K562 (cell line): ENCODE measurements around the gene C9orf40. TPM values are rescaled to one million over a fixed set of nuclear protein-coding genes. Genes with fewer than 3 reads are reported as not detected.

Source experiments
- ATAC-seq: fragments of 200-7000 bp; cut with Tn5 transposase; 3 replicates; pipeline ENCODE4 v1.9.1; 2020; ENCODE audit warnings: moderate library complexity
- BruUV-seq: library from RNA; stranded (reverse); fragments of 400-500 nt; replicated peaks from 2 replicates; lab custom pipeline; 2021; lab: Mats Ljungman, UMichigan
- CTCF ChIA-PET: fragments of 300-600 bp; formaldehyde crosslinking; extraction: SDS; loops from one replicate; lab custom pipeline; 2021; ENCODE audit warnings: low intra/inter-chr PET ratio; lab: Yijun Ruan, JAX
- POLR2A ChIA-PET: fragments of 300-600, 350-650 bp; sonication (Branson Sonifier 250); formaldehyde crosslinking; extraction: SDS; loops from one replicate; lab custom pipeline; 2021; ENCODE audit warnings: antibody characterized with exemption, inconsistent platforms; lab: Yijun Ruan, JAX
- DNase-seq, 4 experiments: peaks; one replicate each; pipeline versions ENCODE4 v3.0.0 to v3.0.0-alpha.2; 2011 to 2018; ENCODE audit warnings: low spot score in 3 of 4, mixed read lengths in 3 of 4; ENCODE audit errors: extremely low read depth in 1 of 4
- FAIRE-seq: peaks from 2 replicates; lab custom pipeline; 2011; peaks lifted over from hg19 to GRCh38; lab: Jason Lieb, UNC
- H2AFZ ChIP-seq: 2 replicates; pipeline ENCODE4 v1.6.0; 2011; ENCODE audit warnings: low read depth, low read length, control low read depth, inconsistent platforms
- H3K27ac ChIP-seq: fragments of 200-600 bp; 3 replicates; pipeline ENCODE4 v1.8.0; 2011; ENCODE audit warnings: low read depth, mild to moderate bottlenecking, control low read depth, inconsistent platforms, low read length, moderate library complexity, mixed read lengths; ENCODE audit errors: extremely low read depth
- H3K27me3 ChIP-seq, 2 experiments: fragments of 300-600 bp in 1 of 2; 2 replicates in 1 of 2; 3 replicates in 1 of 2; pipeline versions ENCODE4 v1.6.0 to v1.8.0; 2011; ENCODE audit warnings: inconsistent platforms in 2 of 2, low read length in 2 of 2, mild to moderate bottlenecking in 1 of 2, mixed read lengths in 1 of 2, moderate library complexity in 1 of 2; ENCODE audit not compliant: control insufficient read depth in 2 of 2, insufficient read depth in 2 of 2
- H3K36me3 ChIP-seq: fragments of 300-600 bp; 3 replicates; pipeline ENCODE4 v1.8.0; 2011; ENCODE audit warnings: mild to moderate bottlenecking, low read length, inconsistent platforms; ENCODE audit not compliant: control insufficient read depth, insufficient read depth
- H3K4me1 ChIP-seq, 2 experiments: fragments of 200-600 bp in 1 of 2; replicated peaks in 1 of 2; 2 replicates in 1 of 2; 3 replicates in 1 of 2; pipeline versions ENCODE4 v1.5.1 to v1.8.0; 2011; ENCODE audit warnings: inconsistent platforms in 2 of 2, low read length in 2 of 2, mild to moderate bottlenecking in 1 of 2, mixed read lengths in 1 of 2, moderate library complexity in 1 of 2; ENCODE audit not compliant: control insufficient read depth in 2 of 2, insufficient read depth in 2 of 2
- H3K4me2 ChIP-seq: 2 replicates; pipeline ENCODE4 v1.6.1; 2011; ENCODE audit warnings: low read length, control low read depth, inconsistent platforms, mixed read lengths; ENCODE audit not compliant: insufficient read depth
- H3K4me3 ChIP-seq: fragments of 200-600 bp; sonication (generic), shearing (Covaris generic); 2 replicates; pipeline ENCODE4 v1.5.1; 2016; ENCODE audit warnings: control low read depth, inconsistent platforms
- H3K79me2 ChIP-seq: fragments of 200-600 bp; 3 replicates; pipeline ENCODE4 v1.8.0; 2011; ENCODE audit warnings: low read length, inconsistent platforms; ENCODE audit not compliant: control insufficient read depth, insufficient read depth
- H3K9ac ChIP-seq, 2 experiments: 2 replicates each; pipeline versions ENCODE4 v1.6.0 to v1.6.1; 2011; ENCODE audit warnings: low read depth in 2 of 2, low read length in 2 of 2, control low read depth in 1 of 2, inconsistent platforms in 1 of 2, mild to moderate bottlenecking in 1 of 2, mixed read lengths in 1 of 2; ENCODE audit not compliant: insufficient read depth in 1 of 2
- H3K9me1 ChIP-seq: one replicate; pipeline ENCODE4 v1.6.0; 2011; ENCODE audit warnings: inconsistent platforms, mild to moderate bottlenecking, low read length, moderate library complexity; ENCODE audit not compliant: control insufficient read depth, insufficient read depth
- H3K9me3 ChIP-seq: replicated peaks from 2 replicates; pipeline ENCODE4 v1.5.1; 2011; ENCODE audit warnings: low read depth, low read length, inconsistent platforms; ENCODE audit not compliant: control insufficient read depth, insufficient read depth
- H4K20me1 ChIP-seq: replicated peaks from 2 replicates; pipeline ENCODE4 v1.6.1; 2011; ENCODE audit warnings: low read length, inconsistent platforms, mixed read lengths; ENCODE audit not compliant: control insufficient read depth, insufficient read depth
- ARID3B ChIP-seq: fragments of 250-450 bp; sonication (Bioruptor Pico); IDR thresholded peaks from 2 replicates; pipeline ENCODE4 v1.4.0; 2020; ENCODE audit warnings: borderline replicate concordance
- CSDE1 ChIP-seq, 2 experiments: fragments of 450-650 bp; IDR thresholded peaks; 2 replicates each; pipeline ENCODE4 v1.6.1; 2016; ENCODE audit warnings: mild to moderate bottlenecking in 1 of 2
- E2F6 ChIP-seq, 2 experiments: IDR thresholded peaks; 2 replicates each; pipeline ENCODE4 v1.6.1; 2011; ENCODE audit warnings: borderline replicate concordance in 1 of 2, control low read depth in 1 of 2, low read depth in 1 of 2, low read length in 1 of 2, mild to moderate bottlenecking in 1 of 2, mixed read lengths in 1 of 2, moderate library complexity in 1 of 2; ENCODE audit not compliant: insufficient read depth in 1 of 2, insufficient read length in 1 of 2, poor library complexity in 1 of 2, severe bottlenecking in 1 of 2; ENCODE audit errors: extremely low read depth in 1 of 2
- HDAC2 ChIP-seq: fragments of 450-650 bp; IDR thresholded peaks from 2 replicates; pipeline ENCODE4 v1.6.1; 2016; ENCODE audit warnings: mild to moderate bottlenecking
- HDAC3 ChIP-seq: fragments of 450-650 bp; IDR thresholded peaks from 2 replicates; pipeline ENCODE4 v1.6.1; 2018; ENCODE audit warnings: borderline replicate concordance, mild to moderate bottlenecking, moderate library complexity; ENCODE audit not compliant: partially characterized antibody
- LARP7 ChIP-seq: fragments of 450-650 bp; IDR thresholded peaks from 2 replicates; pipeline ENCODE4 v1.6.1; 2016
- MCM3 ChIP-seq: fragments of 450-650 bp; IDR thresholded peaks from 2 replicates; pipeline ENCODE4 v1.6.1; 2016
- NFRKB ChIP-seq: fragments of 450-650 bp; IDR thresholded peaks from 2 replicates; pipeline ENCODE4 v1.6.1; 2016; ENCODE audit warnings: low read depth
- NR2C2 ChIP-seq, 2 experiments: fragments of 200-800 bp in 1 of 2; sonication (Bioruptor generic) in 1 of 2; sonication (generic) in 1 of 2; formaldehyde crosslinking in 1 of 2; IDR thresholded peaks; 2 replicates each; pipeline versions ENCODE4 v1.6.1 to v1.8.0; 2016 to 2022; ENCODE audit warnings: mild to moderate bottlenecking in 1 of 2, missing compliant biosample characterization in 1 of 2, missing genetic modification characterization in 1 of 2, missing genetic modification reagents in 1 of 2
- PTTG1 ChIP-seq: fragments of 450-650 bp; IDR thresholded peaks from 2 replicates; pipeline ENCODE4 v1.6.1; 2016; ENCODE audit warnings: low read depth, mild to moderate bottlenecking, missing genetic modification characterization, missing compliant biosample characterization
- SNAPC5 ChIP-seq: fragments of 250-450 bp; sonication (Bioruptor Pico); IDR thresholded peaks from 2 replicates; pipeline ENCODE4 v1.8.0; 2021; ENCODE audit warnings: moderate library complexity, mild to moderate bottlenecking, inconsistent platforms
- SRSF1 ChIP-seq: fragments of 200-400 bp; formaldehyde crosslinking; IDR thresholded peaks from 2 replicates; pipeline ENCODE4 v1.6.1; 2017; ENCODE audit warnings: mild to moderate bottlenecking, low read depth, low read length, moderate library complexity
- TAF1 ChIP-seq: IDR thresholded peaks from 2 replicates; pipeline ENCODE4 v1.6.1; 2011; ENCODE audit warnings: mild to moderate bottlenecking, low read length, moderate library complexity; ENCODE audit not compliant: insufficient read depth, control insufficient read depth, severe bottlenecking; ENCODE audit errors: extremely low read depth
- ZBTB12 ChIP-seq: fragments of 250-450 bp; sonication (Bioruptor Pico); IDR thresholded peaks from 2 replicates; pipeline ENCODE4 v1.4.0; 2020
- ZBTB26 ChIP-seq: fragments of 450-650 bp; formaldehyde crosslinking; IDR thresholded peaks from 2 replicates; pipeline ENCODE4 v1.4.0; 2022; ENCODE audit warnings: missing genetic modification characterization
- ZC3H11A ChIP-seq: IDR thresholded peaks from 2 replicates; pipeline ENCODE4 v1.6.1; 2012; ENCODE audit warnings: low read depth, low read length, improper control_type of control experiment
- ZNF165 ChIP-seq: fragments of 250-450 bp; sonication (Bioruptor Pico); IDR thresholded peaks from 2 replicates; pipeline ENCODE4 v1.4.0; 2020; ENCODE audit warnings: borderline replicate concordance
- WGBS: fragments of 100-300 bp; shearing (Covaris generic); methylation state at CpG from one replicate; pipeline ENCODE4 v1.1.6; 2016; ENCODE audit warnings: low coverage, mixed read lengths; ENCODE audit not compliant: insufficient coverage; ENCODE audit errors: missing lambda C conversion rate; 5-methylcytosine and 5-hydroxymethylcytosine counted together
- in situ Hi-C: fragments of 300-500 bp; cut with MboI; formaldehyde crosslinking; loops from 4 replicates; pipeline ENCODE4 v1.15.0; 2018; ENCODE audit warnings: inconsistent platforms, mixed read lengths
- intact Hi-C: fragments of 100-400 bp; cut with micrococcal nuclease; formaldehyde crosslinking; loops from 2 replicates; pipeline ENCODE4 v1.14.2; 2022
- polyA plus RNA-seq, 8 experiments: library from polyadenylated mRNA; depleted of rRNA in 4 of 8; stranded (reverse) in 5 of 8; unstranded in 3 of 8; fragments of >200 nt; fragmentation: Nextera tagmentation in 2 of 8; fragmentation: Illumina TruSeq in 1 of 8; extraction: Ambion mirVana in 2 of 8; extraction: Trizol in 1 of 8; gene quantifications; 2 replicates each; pipeline versions ENCODE4 v1.2.1 to v1.2.3, GENCODE V29; 2011 to 2014; ENCODE audit warnings: inconsistent platforms in 1 of 8, missing spikeins in 1 of 8
- total RNA-seq, 7 experiments: library from RNA; depleted of rRNA in 6 of 7; stranded (reverse); fragments of >200 nt in 6 of 7; fragmentation: Illumina TruSeq in 2 of 7; extraction: Trizol in 2 of 7; gene quantifications; 2 replicates each; pipeline versions ENCODE4 v1.2.1 to v1.2.3, GENCODE V29; 2011 to 2021; ENCODE audit warnings: low replicate concordance in 1 of 7

C9orf40 gene
- total and polyA plus RNA-seq, 9 of the 15 experiments (the other 6 are each of a cell fraction or from before 2014, with no cell fraction given), result 5.6 to 17.3 (median 8.7) TPM

GRCh38 chr9:74940600-74940999 is 12.1 kb downstream of the C9orf40 start (continued):
- TF ChIP-seq ZBTB12 (CRISPR knock-in tag) (no peak), SRSF1 (no peak), PTTG1 (tag) (no peak), LARP7 (no peak), E2F6 (IDR thresholded peaks at IDR 0.05; ENCODE audit: borderline replicate concordance in 1 of 2, extremely low read depth in 1 of 2, insufficient read depth in 1 of 2, insufficient read length in 1 of 2, low read depth in 1 of 2, low read length in 1 of 2, poor library complexity in 1 of 2, severe bottlenecking in 1 of 2) (no peak), TAF1 (no peak)
- TF ChIP-seq, all 486 proteins: peak for 0

- CTCF ChIA-PET, result no interaction called here
- Histone ChIP-seq H3K27ac (no peak overlapping the region), H3K9me3 (0 out of 2 replicates have a peak, but pooled peaks cover 2% of the 10 kb centered on the region), H3K9ac (no peak overlapping the region), H3K9me1 (no peaks in the 10 kb centered on the region), H2AFZ (no peak overlapping the region), H3K79me2 (no peaks in the 10 kb centered on the region), H4K20me1 (no peaks in the 10 kb centered on the region), H3K4me3 (no peak overlapping the region), H3K27me3 (no peaks in the 10 kb centered on the region), H3K36me3 (no peaks in the 10 kb centered on the region), H3K4me2 (no peak overlapping the region), H3K4me1 (no peaks in the 10 kb centered on the region; a peak in 1 of 5 replicates)
- no peak for DNase-seq
- intact Hi-C loops, result no loop called here
- POLR2A ChIA-PET, result no interaction called here
- in situ Hi-C loops, result no loop called here
- 21% methylated on average over 5 of the region's 8 CpGs for WGBS
- no peak for FAIRE-seq
- no TSS peak for BruUV-seq
- ATAC-seq, result no peak
- TF ChIP-seq HDAC2 (no peak), SNAPC5 (no peak), CSDE1 (IDR thresholded peaks at IDR 0.05) (no peak), ZBTB26 (CRISPR knock-in tag) (no peak), ARID3B (CRISPR knock-in tag) (no peak), MCM3 (no peak), NFRKB (no peak), ZC3H11A (no peak), ZNF165 (CRISPR knock-in tag) (no peak), NR2C2 (CRISPR knock-in tag; IDR thresholded peaks at IDR 0.05) (no peak), NR2C2 (tag; IDR thresholded peaks at IDR 0.05) (no peak), HDAC3 (no peak)
Observed at GRCh38 chr9:74935008-74935407, 17.7 kb downstream of the C9orf40 start.
